Endothelial cell (in vitro differentiated cells): Measurements from ENCODE around the gene GOLGA8S. TPM values are rescaled to one million over a fixed set of nuclear protein-coding genes. Genes with fewer than 3 reads are reported as not detected.
"Not testable (repeated sequence)": the region's sequence is repeated elsewhere in the genome, so short reads cannot be mapped to it uniquely, and the experiment has no call there.

Source experiments
- DNase-seq: peaks from one replicate; pipeline ENCODE4 v3.0.0; 2021; ENCODE audit warnings: low spot score
- H3K27ac Mint-ChIP-seq: one replicate; pipeline ENCODE4 v1.8.0; 2021; ENCODE audit warnings: mixed read lengths, inconsistent platforms; ENCODE audit not compliant: unreplicated experiment
- H3K27me3 Mint-ChIP-seq: one replicate; pipeline ENCODE4 v1.8.0; 2021; ENCODE audit warnings: mild to moderate bottlenecking, moderate library complexity, mixed read lengths, inconsistent platforms; ENCODE audit not compliant: unreplicated experiment
- H3K36me3 Mint-ChIP-seq: one replicate; pipeline ENCODE4 v1.8.0; 2021; ENCODE audit warnings: mild to moderate bottlenecking, low read depth, mixed read lengths, inconsistent platforms; ENCODE audit not compliant: unreplicated experiment
- H3K4me1 Mint-ChIP-seq: one replicate; pipeline ENCODE4 v1.8.0; 2021; ENCODE audit warnings: mild to moderate bottlenecking, mixed read lengths, inconsistent platforms; ENCODE audit not compliant: unreplicated experiment
- H3K4me3 Mint-ChIP-seq: one replicate; pipeline ENCODE4 v1.8.0; 2021; ENCODE audit warnings: mild to moderate bottlenecking, mixed read lengths, inconsistent platforms; ENCODE audit not compliant: unreplicated experiment
- H3K9me3 Mint-ChIP-seq: one replicate; pipeline ENCODE4 v1.8.0; 2021; ENCODE audit warnings: mixed read lengths, inconsistent platforms; ENCODE audit not compliant: unreplicated experiment
- total RNA-seq: library from RNA; stranded (reverse); fragmentation: NEBNext Ultra II Directional; extraction: Animal tissue kit (Norgen Biotek cat#: 25700); gene quantifications from one replicate; pipeline ENCODE4 v1.2.1, GENCODE V29; 2021; ENCODE audit not compliant: unreplicated experiment
- TF ChIP-seq, protein P1 (sequence below): fragments of 200-600 bp; sonication (generic); IDR thresholded peaks from one replicate; pipeline ENCODE4 v1.5.0; 2021; ENCODE audit warnings: antibody characterized with exemption; ENCODE audit not compliant: unreplicated experiment

Gene GOLGA8S
- total RNA-seq, 1 donor from 2014 or later, result 0.28 TPM

- DNase-seq, result no peak
- H3K27me3 Mint-ChIP-seq, result no peaks in the 10 kb centered on the region
- H3K27ac Mint-ChIP-seq, result no peak overlapping the region
- H3K36me3 Mint-ChIP-seq, result no peaks in the 10 kb centered on the region
- no peak overlapping the region for H3K4me3 Mint-ChIP-seq
- TF ChIP-seq, protein P1, sequence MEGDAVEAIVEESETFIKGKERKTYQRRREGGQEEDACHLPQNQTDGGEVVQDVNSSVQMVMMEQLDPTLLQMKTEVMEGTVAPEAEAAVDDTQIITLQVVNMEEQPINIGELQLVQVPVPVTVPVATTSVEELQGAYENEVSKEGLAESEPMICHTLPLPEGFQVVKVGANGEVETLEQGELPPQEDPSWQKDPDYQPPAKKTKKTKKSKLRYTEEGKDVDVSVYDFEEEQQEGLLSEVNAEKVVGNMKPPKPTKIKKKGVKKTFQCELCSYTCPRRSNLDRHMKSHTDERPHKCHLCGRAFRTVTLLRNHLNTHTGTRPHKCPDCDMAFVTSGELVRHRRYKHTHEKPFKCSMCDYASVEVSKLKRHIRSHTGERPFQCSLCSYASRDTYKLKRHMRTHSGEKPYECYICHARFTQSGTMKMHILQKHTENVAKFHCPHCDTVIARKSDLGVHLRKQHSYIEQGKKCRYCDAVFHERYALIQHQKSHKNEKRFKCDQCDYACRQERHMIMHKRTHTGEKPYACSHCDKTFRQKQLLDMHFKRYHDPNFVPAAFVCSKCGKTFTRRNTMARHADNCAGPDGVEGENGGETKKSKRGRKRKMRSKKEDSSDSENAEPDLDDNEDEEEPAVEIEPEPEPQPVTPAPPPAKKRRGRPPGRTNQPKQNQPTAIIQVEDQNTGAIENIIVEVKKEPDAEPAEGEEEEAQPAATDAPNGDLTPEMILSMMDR, result no peak
- no peaks in the 10 kb centered on the region for H3K4me1 Mint-ChIP-seq
- H3K9me3 Mint-ChIP-seq, result no peaks in the 10 kb centered on the region
Observed at GRCh38 chr15:23372284-23372683, 17.7 kb downstream of the GOLGA8S start.

DNA sequence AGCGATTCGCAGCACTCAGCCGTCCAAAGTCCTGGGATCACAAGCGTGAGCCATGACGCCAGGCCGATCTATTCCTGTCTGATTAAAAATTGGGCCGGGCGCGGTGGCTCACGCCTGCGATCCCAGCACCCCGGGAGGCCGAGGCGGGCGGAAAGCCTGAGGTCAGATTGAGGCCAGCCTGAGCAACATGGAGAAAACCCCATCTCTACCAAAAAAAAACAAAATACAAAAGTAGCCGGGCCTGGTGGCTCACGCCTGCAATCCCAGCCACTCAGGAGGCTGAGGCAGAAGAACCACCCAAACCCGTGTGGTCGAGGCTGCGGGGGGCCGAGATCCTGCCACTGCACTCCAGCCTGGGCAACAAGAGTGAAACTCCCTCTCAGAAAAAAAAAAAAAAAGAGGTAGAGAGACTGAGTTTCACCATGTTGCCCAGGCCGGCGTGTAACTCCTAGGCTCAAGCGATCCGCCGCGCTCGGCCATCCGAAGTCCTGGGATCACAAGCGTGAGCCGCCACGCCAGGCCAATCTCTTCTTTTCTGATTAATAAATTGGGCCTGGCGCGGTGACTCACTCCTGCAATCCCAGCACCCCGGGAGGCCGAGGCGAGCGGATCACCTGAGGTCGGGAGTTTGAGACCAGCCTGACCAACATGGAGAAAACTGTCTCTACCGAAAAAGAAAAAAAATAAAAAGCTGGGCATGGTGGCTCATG is 18.5 kb downstream of the GOLGA8S start:
- not testable (repeated sequence) for H3K9me3 Mint-ChIP-seq, H3K4me1 Mint-ChIP-seq, DNase-seq, H3K36me3 Mint-ChIP-seq, H3K27me3 Mint-ChIP-seq, H3K27ac Mint-ChIP-seq, H3K4me3 Mint-ChIP-seq

DNA sequence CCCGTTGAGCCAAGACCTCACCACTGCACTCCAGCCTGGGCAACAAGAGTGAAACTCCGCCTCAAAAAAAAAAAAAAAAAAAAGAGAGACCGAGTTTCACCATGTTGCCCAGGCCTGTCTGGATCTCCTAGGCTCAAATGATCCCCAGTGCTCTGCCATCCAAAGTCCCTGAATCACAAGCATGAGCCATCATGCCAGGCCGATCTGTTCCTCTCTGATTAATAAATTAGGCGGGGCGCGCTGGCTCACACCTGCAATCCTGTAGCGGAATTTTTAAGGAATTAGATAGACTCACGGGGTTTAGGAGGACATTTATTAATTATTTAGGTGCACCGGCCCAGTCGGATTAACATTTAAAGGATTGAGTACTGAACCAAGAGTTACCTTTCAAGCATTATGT is 19.7 kb downstream of the GOLGA8S start:
- not testable (repeated sequence) for H3K4me3 Mint-ChIP-seq, DNase-seq, H3K27ac Mint-ChIP-seq, H3K36me3 Mint-ChIP-seq, H3K27me3 Mint-ChIP-seq, H3K9me3 Mint-ChIP-seq, H3K4me1 Mint-ChIP-seq

DNA sequence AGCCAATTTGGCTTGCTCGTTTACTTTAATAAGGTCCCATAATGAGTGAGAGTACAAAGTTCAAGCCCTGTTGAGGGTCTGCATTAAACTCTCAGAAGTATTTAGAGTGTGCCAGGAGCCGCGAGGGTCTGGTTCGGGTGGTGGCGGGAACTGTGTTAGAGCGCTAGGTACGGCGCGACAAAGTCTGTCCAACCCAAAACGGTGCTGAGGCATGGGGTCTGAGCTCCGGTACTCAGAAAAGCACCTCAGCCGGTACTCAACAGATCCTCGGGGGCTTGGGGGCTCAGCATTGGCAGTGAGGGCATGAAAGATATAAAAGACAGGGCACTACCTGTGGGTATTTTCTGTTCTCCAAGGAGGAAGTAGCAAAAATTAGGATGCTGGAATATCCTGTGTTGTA is 24.4 kb downstream of the GOLGA8S start:
- DNase-seq, H3K4me3 Mint-ChIP-seq, H3K4me1 Mint-ChIP-seq, H3K9me3 Mint-ChIP-seq, H3K27me3 Mint-ChIP-seq, H3K36me3 Mint-ChIP-seq, H3K27ac Mint-ChIP-seq: not testable (repeated sequence)

DNA sequence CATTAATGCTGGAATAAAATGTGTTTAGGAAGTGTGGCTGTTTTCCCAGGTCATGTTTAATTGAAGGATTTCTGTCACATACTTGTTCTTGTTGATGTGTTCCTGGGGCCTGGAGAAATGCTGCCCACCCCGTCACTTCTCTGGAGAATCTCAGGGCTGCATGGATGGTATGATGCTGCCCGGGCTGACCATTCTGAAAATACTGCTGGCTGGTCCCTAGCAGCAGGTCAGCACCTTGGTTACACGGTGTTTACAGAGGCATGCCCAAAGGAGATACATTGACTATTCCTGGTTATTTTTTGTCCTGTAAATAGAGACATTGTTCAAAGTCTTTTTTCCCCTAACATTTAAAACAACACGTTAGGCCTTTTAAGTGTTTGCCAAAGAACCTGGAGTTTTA is 26.2 kb downstream of the GOLGA8S start:
- H3K27me3 Mint-ChIP-seq, result not testable (repeated sequence)

DNA sequence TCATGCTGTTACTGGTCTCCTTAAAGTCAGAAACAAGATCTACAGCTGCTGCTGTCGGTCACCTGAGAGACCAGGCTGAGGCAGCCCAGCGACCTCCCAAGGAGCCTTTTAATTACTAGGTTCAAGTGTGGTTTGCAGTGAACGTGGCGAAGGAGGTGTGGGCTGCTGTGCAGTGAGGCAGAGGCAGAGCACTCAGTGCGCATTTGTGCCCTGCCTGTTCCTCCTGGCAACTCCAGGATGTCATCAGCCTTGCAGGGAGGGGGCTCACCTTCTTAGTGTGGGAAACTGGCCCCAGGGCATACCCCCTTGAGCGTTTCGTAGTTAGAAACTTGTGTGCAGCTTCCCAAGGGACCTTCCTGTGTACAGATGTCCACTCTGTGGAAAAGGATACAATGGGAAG is 26.6 kb downstream of the GOLGA8S start:
- not testable (repeated sequence) for H3K4me3 Mint-ChIP-seq, H3K27ac Mint-ChIP-seq, H3K9me3 Mint-ChIP-seq, H3K4me1 Mint-ChIP-seq, H3K27me3 Mint-ChIP-seq, DNase-seq, H3K36me3 Mint-ChIP-seq

More for the DNA sequence above, 26.2 kb downstream of the GOLGA8S start:
- not testable (repeated sequence) for H3K27ac Mint-ChIP-seq, H3K9me3 Mint-ChIP-seq, DNase-seq, H3K4me1 Mint-ChIP-seq, H3K4me3 Mint-ChIP-seq, H3K36me3 Mint-ChIP-seq

GRCh38 chr15:23384371-23384770 is 29.8 kb downstream of the GOLGA8S start:
- H3K4me3 Mint-ChIP-seq, result no peak overlapping the region
- H3K9me3 Mint-ChIP-seq, result no peaks in the 10 kb centered on the region
- H3K27ac Mint-ChIP-seq, result no peak overlapping the region
- no peak for DNase-seq
- no peaks in the 10 kb centered on the region for H3K36me3 Mint-ChIP-seq
- peaks cover 2% of the 10 kb centered on the region for H3K27me3 Mint-ChIP-seq
- TF ChIP-seq, protein P1, result no peak
- H3K4me1 Mint-ChIP-seq, result peaks cover 11% of the 10 kb centered on the region
